Measurements from ENCODE around the gene PNPLA2. TPM values are rescaled to one million over a fixed set of nuclear protein-coding genes. Genes with fewer than 3 reads are reported as not detected.

Gene PNPLA2
- total RNA-seq, 4 donors from 2014 or later, result 39.7 to 79.4 (median 58.9) TPM

- peaks cover 0 to 48% of the 10 kb centered on the region in 2 donors for H3K36me3 ChIP-seq
- peak overlapping the region in 2 of 4 donors; percentile 92 to 93 for H3K27ac ChIP-seq
- 55 to 95% methylated on average over 2 to 4 of the region's 26 CpGs for WGBS, 2 donors (ENCODE audit: low coverage in 1 of 2)
- TF ChIP-seq CTCF (IDR thresholded peaks at IDR 0.05) (no peak), EP300 (IDR thresholded peaks at IDR 0.05) (no peak), POLR2A (IDR thresholded peaks at IDR 0.05) (no peak), POLR2AphosphoS5 (IDR thresholded peaks at IDR 0.05) (no peak)
- peaks cover 0 to 58% (median 24%) of the 10 kb centered on the region in 3 donors for H3K4me1 ChIP-seq
- H3K27me3 ChIP-seq, result no peaks in the 10 kb centered on the region
- H3K4me3 ChIP-seq, result peak overlapping the region in 1 of 2 donors; percentile 65
- H3K9me3 ChIP-seq, result no peaks in the 10 kb centered on the region
- no peak for ATAC-seq
Observed at GRCh38 chr11:803770-804598, 14.7 kb upstream of the PNPLA2 start.

GRCh38 chr11:804599-804964 lies 14.1 kb upstream of the PNPLA2 start:
- Histone ChIP-seq H3K4me1 (peaks cover 0 to 54% (median 24%) of the 10 kb centered on the region in 3 donors), H3K27ac (peak overlapping the region in 3 of 4 donors; percentile 92 to 98 (median 93)), H3K27me3 (no peaks in the 10 kb centered on the region), H3K9me3 (no peaks in the 10 kb centered on the region), H3K36me3 (peaks cover 0 to 42% of the 10 kb centered on the region in 2 donors), H3K4me3 (peak overlapping the region; percentile 52 to 65)
- no peak for ATAC-seq
- no peak for TF ChIP-seq POLR2AphosphoS5 (IDR thresholded peaks at IDR 0.05)
- TF ChIP-seq CTCF (IDR thresholded peaks at IDR 0.05), result no peak
- no peak for TF ChIP-seq POLR2A (IDR thresholded peaks at IDR 0.05)
- TF ChIP-seq EP300 (IDR thresholded peaks at IDR 0.05), result no peak
- WGBS, 2 donors (ENCODE audit: low coverage in 1 of 2), result 0 to 12% methylated on average over 4 to 9 of the region's 18 CpGs

- no peak for ATAC-seq
- 46 to 80% methylated on average over 1 to 17 of the region's 36 CpGs for WGBS, 2 donors (ENCODE audit: low coverage in 1 of 2)
Observed at GRCh38 chr11:808427-809286, 10.1 kb upstream of the PNPLA2 start.

More at GRCh38 chr11:808427-809286, 10.1 kb upstream of the PNPLA2 start:
- H3K36me3 ChIP-seq, result peaks cover 0 to 28% of the 10 kb centered on the region in 2 donors
- no peaks in the 10 kb centered on the region for H3K27me3 ChIP-seq
- H3K4me1 ChIP-seq, result peaks cover 0 to 70% (median 38%) of the 10 kb centered on the region in 3 donors
- TF ChIP-seq EP300 (IDR thresholded peaks at IDR 0.05), result no peak
- TF ChIP-seq POLR2AphosphoS5 (IDR thresholded peaks at IDR 0.05), result no peak
- TF ChIP-seq POLR2A (IDR thresholded peaks at IDR 0.05), result no peak
- no peak for TF ChIP-seq CTCF (IDR thresholded peaks at IDR 0.05)
- H3K9me3 ChIP-seq, result no peaks in the 10 kb centered on the region
- peak overlapping the region; percentile 58 to 99 for H3K4me3 ChIP-seq
- H3K27ac ChIP-seq, result peak overlapping the region; percentile 72 to 98 (median 96)

All from gastroesophageal sphincter (tissue), 4 donors.